Measurements from ENCODE around the gene SUSD3. TPM values are rescaled to one million over a fixed set of nuclear protein-coding genes. Genes with fewer than 3 reads are reported as not detected.

Gene SUSD3
- total RNA-seq, 1 experiment from 2014 or later, result not detected

DNA sequence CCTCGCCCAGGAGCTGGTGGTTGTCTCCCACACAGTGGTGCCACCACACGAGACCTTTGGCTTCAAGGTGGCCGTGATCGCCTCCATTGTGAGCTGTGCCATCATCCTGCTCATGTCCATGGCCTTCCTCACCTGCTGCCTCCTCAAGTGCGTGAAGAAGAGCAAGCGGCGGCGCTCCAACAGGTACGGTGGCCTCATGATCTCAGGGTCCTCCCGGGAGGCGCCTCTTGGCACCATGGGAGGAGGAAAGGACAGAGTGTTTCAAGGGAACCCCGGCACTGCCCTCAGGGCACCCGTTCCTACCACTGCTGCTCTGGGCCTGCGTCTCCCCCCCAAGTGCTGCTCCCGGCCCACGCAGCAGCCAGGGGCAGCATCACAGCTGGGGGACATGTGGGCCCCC, 19.3 kb downstream of the SUSD3 start:
- Histone ChIP-seq H3K9me3 (ENCODE audit: low read depth, low read length, poor library complexity, severe bottlenecking) (no peaks in the 10 kb centered on the region), H3K4me1 (ENCODE audit: insufficient read depth, low read length, poor library complexity, severe bottlenecking) (no peaks in the 10 kb centered on the region), H3K27ac (ENCODE audit: low read depth, low read length, poor library complexity, severe bottlenecking) (no peak overlapping the region), H3K27me3 (replicated peaks; ENCODE audit: insufficient read depth, low read depth, low read length, poor library complexity) (no peaks in the 10 kb centered on the region), H3K4me3 (ENCODE audit: low read depth, low read length, poor library complexity, severe bottlenecking) (no peak overlapping the region), H3K36me3 (ENCODE audit: insufficient read depth, low read length, poor library complexity, severe bottlenecking) (no peaks in the 10 kb centered on the region)
- intact Hi-C loops (cut with micrococcal nuclease; ENCODE audit: unreplicated experiment), result no loop called here
- TF ChIP-seq, protein P1, sequence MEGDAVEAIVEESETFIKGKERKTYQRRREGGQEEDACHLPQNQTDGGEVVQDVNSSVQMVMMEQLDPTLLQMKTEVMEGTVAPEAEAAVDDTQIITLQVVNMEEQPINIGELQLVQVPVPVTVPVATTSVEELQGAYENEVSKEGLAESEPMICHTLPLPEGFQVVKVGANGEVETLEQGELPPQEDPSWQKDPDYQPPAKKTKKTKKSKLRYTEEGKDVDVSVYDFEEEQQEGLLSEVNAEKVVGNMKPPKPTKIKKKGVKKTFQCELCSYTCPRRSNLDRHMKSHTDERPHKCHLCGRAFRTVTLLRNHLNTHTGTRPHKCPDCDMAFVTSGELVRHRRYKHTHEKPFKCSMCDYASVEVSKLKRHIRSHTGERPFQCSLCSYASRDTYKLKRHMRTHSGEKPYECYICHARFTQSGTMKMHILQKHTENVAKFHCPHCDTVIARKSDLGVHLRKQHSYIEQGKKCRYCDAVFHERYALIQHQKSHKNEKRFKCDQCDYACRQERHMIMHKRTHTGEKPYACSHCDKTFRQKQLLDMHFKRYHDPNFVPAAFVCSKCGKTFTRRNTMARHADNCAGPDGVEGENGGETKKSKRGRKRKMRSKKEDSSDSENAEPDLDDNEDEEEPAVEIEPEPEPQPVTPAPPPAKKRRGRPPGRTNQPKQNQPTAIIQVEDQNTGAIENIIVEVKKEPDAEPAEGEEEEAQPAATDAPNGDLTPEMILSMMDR (conservative IDR thresholded peaks at IDR 0.05; ENCODE audit: low read depth, low read length), result no peak
- TF ChIP-seq EZH2 (IDR thresholded peaks at IDR 0.05; ENCODE audit: borderline replicate concordance, low read depth, low read length, poor library complexity, severe bottlenecking), result no peak
- CTCF ChIA-PET, result no interaction called here
- BruUV-seq (replicated peaks), result no TSS peak
- POLR2A ChIA-PET (ENCODE audit: low non-redundant PET), result no interaction called here
- DNase-seq (ENCODE audit: low spot score), result no peak

DNA sequence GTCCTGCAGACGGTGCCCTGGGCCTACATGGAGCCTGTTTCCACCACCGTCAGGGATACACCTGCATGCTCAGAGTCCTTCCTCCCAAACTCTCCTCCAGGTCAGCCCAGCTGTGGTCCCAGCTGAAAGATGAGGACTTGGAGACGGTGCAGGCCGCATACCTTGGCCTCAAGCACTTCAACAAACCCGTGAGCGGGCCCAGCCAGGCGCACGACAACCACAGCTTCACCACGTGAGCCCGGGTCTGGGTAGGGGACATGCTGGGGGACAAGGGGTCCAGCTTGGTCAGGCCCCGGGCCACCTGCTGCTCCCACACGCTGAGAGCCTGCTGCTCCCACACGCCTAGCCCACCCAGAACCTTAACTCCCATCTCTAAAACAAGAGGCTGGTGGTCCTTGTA, 20.9 kb downstream of the SUSD3 start:
- Histone ChIP-seq H3K27ac (ENCODE audit: low read depth, low read length, poor library complexity, severe bottlenecking) (no peak overlapping the region), H3K4me1 (ENCODE audit: insufficient read depth, low read length, poor library complexity, severe bottlenecking) (no peaks in the 10 kb centered on the region), H3K4me3 (ENCODE audit: low read depth, low read length, poor library complexity, severe bottlenecking) (no peak overlapping the region), H3K27me3 (replicated peaks; ENCODE audit: insufficient read depth, low read depth, low read length, poor library complexity) (no peaks in the 10 kb centered on the region), H3K9me3 (ENCODE audit: low read depth, low read length, poor library complexity, severe bottlenecking) (no peaks in the 10 kb centered on the region), H3K36me3 (ENCODE audit: insufficient read depth, low read length, poor library complexity, severe bottlenecking) (no peaks in the 10 kb centered on the region)
- DNase-seq (ENCODE audit: low spot score), result no peak
- ChIA-PET POLR2A (ENCODE audit: low non-redundant PET) (no interaction called here), CTCF (no interaction called here)
- no TSS peak for BruUV-seq (replicated peaks)
- TF ChIP-seq, protein P1 (conservative IDR thresholded peaks at IDR 0.05; ENCODE audit: low read depth, low read length), result no peak
- TF ChIP-seq EZH2 (IDR thresholded peaks at IDR 0.05; ENCODE audit: borderline replicate concordance, low read depth, low read length, poor library complexity, severe bottlenecking), result no peak
- intact Hi-C loops (cut with micrococcal nuclease; ENCODE audit: unreplicated experiment), result no loop called here

DNA sequence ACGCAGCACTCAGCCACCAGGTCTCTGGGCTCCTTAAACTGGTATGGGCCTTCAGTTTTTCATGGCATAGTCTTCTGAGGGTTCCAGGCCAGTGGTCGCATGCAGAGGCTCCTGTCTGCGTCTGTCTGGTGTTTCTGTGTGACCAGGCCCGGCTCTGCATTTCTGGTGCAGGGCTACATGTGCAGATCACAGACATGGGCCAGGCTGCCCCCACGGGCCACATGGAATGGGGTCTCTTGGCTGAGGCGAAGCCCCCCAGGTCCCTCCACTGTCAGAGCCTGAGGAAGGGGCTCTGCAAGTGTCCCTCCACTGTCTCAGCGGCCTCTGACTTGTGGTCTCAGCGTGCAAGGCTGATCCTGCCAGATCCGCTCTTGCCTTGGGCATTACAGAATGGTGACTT, 21.9 kb downstream of the SUSD3 start:
- H3K4me1 ChIP-seq (ENCODE audit: insufficient read depth, low read length, poor library complexity, severe bottlenecking), result no peaks in the 10 kb centered on the region
- TF ChIP-seq, protein P1 (conservative IDR thresholded peaks at IDR 0.05; ENCODE audit: low read depth, low read length), result no peak
- no peak for TF ChIP-seq EZH2 (IDR thresholded peaks at IDR 0.05; ENCODE audit: borderline replicate concordance, low read depth, low read length, poor library complexity, severe bottlenecking)
- no peaks in the 10 kb centered on the region for H3K27me3 ChIP-seq (replicated peaks; ENCODE audit: insufficient read depth, low read depth, low read length, poor library complexity)
- intact Hi-C loops (cut with micrococcal nuclease; ENCODE audit: unreplicated experiment), result no loop called here
- no TSS peak for BruUV-seq (replicated peaks)
- no peak overlapping the region for H3K27ac ChIP-seq (ENCODE audit: low read depth, low read length, poor library complexity, severe bottlenecking)
- no peaks in the 10 kb centered on the region for H3K36me3 ChIP-seq (ENCODE audit: insufficient read depth, low read length, poor library complexity, severe bottlenecking)
- no peak overlapping the region for H3K4me3 ChIP-seq (ENCODE audit: low read depth, low read length, poor library complexity, severe bottlenecking)
- no peaks in the 10 kb centered on the region for H3K9me3 ChIP-seq (ENCODE audit: low read depth, low read length, poor library complexity, severe bottlenecking)
- no peak for DNase-seq (ENCODE audit: low spot score)
- ChIA-PET POLR2A (ENCODE audit: low non-redundant PET) (no interaction called here), CTCF (no interaction called here)

Measured in A673 (cell line).